ENCODE data around the gene ARHGAP26.

- TF ChIP-seq, protein P1, sequence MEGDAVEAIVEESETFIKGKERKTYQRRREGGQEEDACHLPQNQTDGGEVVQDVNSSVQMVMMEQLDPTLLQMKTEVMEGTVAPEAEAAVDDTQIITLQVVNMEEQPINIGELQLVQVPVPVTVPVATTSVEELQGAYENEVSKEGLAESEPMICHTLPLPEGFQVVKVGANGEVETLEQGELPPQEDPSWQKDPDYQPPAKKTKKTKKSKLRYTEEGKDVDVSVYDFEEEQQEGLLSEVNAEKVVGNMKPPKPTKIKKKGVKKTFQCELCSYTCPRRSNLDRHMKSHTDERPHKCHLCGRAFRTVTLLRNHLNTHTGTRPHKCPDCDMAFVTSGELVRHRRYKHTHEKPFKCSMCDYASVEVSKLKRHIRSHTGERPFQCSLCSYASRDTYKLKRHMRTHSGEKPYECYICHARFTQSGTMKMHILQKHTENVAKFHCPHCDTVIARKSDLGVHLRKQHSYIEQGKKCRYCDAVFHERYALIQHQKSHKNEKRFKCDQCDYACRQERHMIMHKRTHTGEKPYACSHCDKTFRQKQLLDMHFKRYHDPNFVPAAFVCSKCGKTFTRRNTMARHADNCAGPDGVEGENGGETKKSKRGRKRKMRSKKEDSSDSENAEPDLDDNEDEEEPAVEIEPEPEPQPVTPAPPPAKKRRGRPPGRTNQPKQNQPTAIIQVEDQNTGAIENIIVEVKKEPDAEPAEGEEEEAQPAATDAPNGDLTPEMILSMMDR (IDR thresholded peaks at IDR 0.05; ENCODE audit: low read depth, low read length, poor library complexity, severe bottlenecking): no peak
- TF ChIP-seq EZH2phosphoT487 (IDR thresholded peaks at IDR 0.05; ENCODE audit: borderline replicate concordance, low read length): no peak
These were observed 431.4 kb downstream of the ARHGAP26 start for GRCh38 chr5:143201589-143201988.

All from DOHH2 (cell line).